ENCODE measurements around the gene ADAMTS2. TPM values are rescaled to one million over a fixed set of nuclear protein-coding genes. Genes with fewer than 3 reads are reported as not detected.

Gene ADAMTS2
- total and polyA plus RNA-seq, 2 experiments from 2014 or later = 1.6 to 8.1 TPM

GRCh38 chr5:179061025-179061424, 284.2 kb downstream of the ADAMTS2 start (continued):
- TF ChIP-seq REST (IDR thresholded peaks at IDR 0.05; ENCODE audit: unreplicated experiment) = no peak
- no peak for TF ChIP-seq EZH2 (IDR thresholded peaks at IDR 0.05; ENCODE audit: low read depth, unreplicated experiment)
- no peak for TF ChIP-seq NANOG (IDR thresholded peaks at IDR 0.05; ENCODE audit: borderline replicate concordance)
- TF ChIP-seq JUNB (IDR thresholded peaks at IDR 0.05; ENCODE audit: unreplicated experiment) = no peak
- TF ChIP-seq ETS1 (IDR thresholded peaks at IDR 0.05) = no peak
- TF ChIP-seq ZNF114 (CRISPR knock-in tag; IDR thresholded peaks at IDR 0.05) = no peak

Small RNA genes within 50 kb of the gene (small RNA-seq; reads per million reads assigned to genes)
- gene AC109479.2 (ENCODE audit: low replicate concordance) = not detected

Other genes starting within 250 kb of the ADAMTS2 start
- 25.0 and 31.6 TPM in 2 replicates for gene RUFY1, start 205.1 kb upstream of the ADAMTS2 start, total RNA-seq (2014; rRNA removed; shearing (Covaris generic))
- gene RUFY1, start 205.1 kb upstream of the ADAMTS2 start, polyA plus RNA-seq (2016; fragmentation: Nextera tagmentation; extraction: Ambion mirVana) = 22.7 and 25.3 TPM in 2 replicates

Data from GM23338 (cell line).